ENCODE results near the gene TBX1.
"Not testable (repeated sequence)": the region's sequence is repeated elsewhere in the genome, so short reads cannot be mapped to it uniquely, and the experiment has no call there.

TBX1 gene

GRCh38 chr22:19765477-19766239 lies 5.1 kb downstream of the TBX1 start:
- DNase-seq (ENCODE audit: low spot score): no peak

GRCh38 chr22:19766240-19766510 lies 5.6 kb downstream of the TBX1 start:
- DNase-seq (ENCODE audit: low spot score): no peak

GRCh38 chr22:19766511-19767426 lies 6.2 kb downstream of the TBX1 start:
- no peak for DNase-seq (ENCODE audit: low spot score)

- no peak for DNase-seq (ENCODE audit: low spot score)
Measured at GRCh38 chr22:19767427-19768341, 7.1 kb downstream of the TBX1 start.

- no peak for DNase-seq (ENCODE audit: low spot score)
Measured at GRCh38 chr22:19769393-19769715, 8.8 kb downstream of the TBX1 start.

GRCh38 chr22:19770349-19771220 lies 10.0 kb downstream of the TBX1 start:
- no peak for DNase-seq (ENCODE audit: low spot score)

GRCh38 chr22:19772422-19772672 lies 11.8 kb downstream of the TBX1 start:
- DNase-seq (ENCODE audit: low spot score): no peak

GRCh38 chr22:19772673-19773469 lies 12.3 kb downstream of the TBX1 start:
- no peak for DNase-seq (ENCODE audit: low spot score)

- DNase-seq (ENCODE audit: low spot score): no peak
Measured at GRCh38 chr22:19773470-19774040, 13.0 kb downstream of the TBX1 start.

GRCh38 chr22:19774628-19775027 lies 14.1 kb downstream of the TBX1 start:
- no peak for DNase-seq (ENCODE audit: low spot score)

- DNase-seq (ENCODE audit: low spot score): no peak
Measured at GRCh38 chr22:19775496-19776325, 15.1 kb downstream of the TBX1 start.

GRCh38 chr22:19776433-19777031 lies 16.0 kb downstream of the TBX1 start:
- no peak for DNase-seq (ENCODE audit: low spot score)

- DNase-seq (ENCODE audit: low spot score): not testable (repeated sequence)
Measured at GRCh38 chr22:19777192-19777591, 16.6 kb downstream of the TBX1 start.

- DNase-seq (ENCODE audit: low spot score): no peak
Measured at GRCh38 chr22:19779011-19779421, 18.4 kb downstream of the TBX1 start.

- no peak for DNase-seq (ENCODE audit: low spot score)
Measured at GRCh38 chr22:19779685-19780268, 19.2 kb downstream of the TBX1 start.

- DNase-seq (ENCODE audit: low spot score): no peak
Measured at GRCh38 chr22:19782533-19782932, 22.0 kb downstream of the TBX1 start.

- no peak for DNase-seq (ENCODE audit: low spot score)
Measured at GRCh38 chr22:19783586-19784383, 23.2 kb downstream of the TBX1 start.
